HepG2 (cell line): ENCODE data around the gene FETUB. TPM values are rescaled to one million over a fixed set of nuclear protein-coding genes. Genes with fewer than 3 reads are reported as not detected.

Source experiments
- ATF6 ChIP-seq: sonication (generic); formaldehyde crosslinking; conservative IDR thresholded peaks from 2 replicates; pipeline ENCODE4 v1.4.0; 2020; ENCODE audit warnings: missing genetic modification reagents
- ATM ChIP-seq: fragments of 450-650 bp; IDR thresholded peaks from 2 replicates; pipeline ENCODE4 v1.7.1; 2017; ENCODE audit warnings: mild to moderate bottlenecking, borderline replicate concordance
- HES4 ChIP-seq: sonication (generic); formaldehyde crosslinking; IDR thresholded peaks from 2 replicates; pipeline ENCODE4 v1.9.0; 2021; ENCODE audit warnings: mild to moderate bottlenecking, missing genetic modification reagents, borderline replicate concordance
- HIVEP1 ChIP-seq: sonication (generic); formaldehyde crosslinking; IDR thresholded peaks from 2 replicates; pipeline ENCODE4 v1.4.0; 2020; ENCODE audit warnings: mild to moderate bottlenecking, missing genetic modification reagents
- IRX3 ChIP-seq: sonication (generic); formaldehyde crosslinking; IDR thresholded peaks from 2 replicates; pipeline ENCODE4 v1.8.1; 2023; ENCODE audit warnings: mild to moderate bottlenecking, low read depth, missing genetic modification reagents, borderline replicate concordance
- KLF15 ChIP-seq: sonication (generic); formaldehyde crosslinking; IDR thresholded peaks from 2 replicates; pipeline ENCODE4 v1.8.1; 2023; ENCODE audit warnings: borderline replicate concordance, mild to moderate bottlenecking, inconsistent platforms, missing genetic modification reagents, mixed read lengths
- MEF2D ChIP-seq: sonication (generic); formaldehyde crosslinking; IDR thresholded peaks from 2 replicates; pipeline ENCODE4 v1.5.1; 2020; ENCODE audit warnings: mild to moderate bottlenecking, missing genetic modification reagents
- PAX8 ChIP-seq: sonication (generic); formaldehyde crosslinking; IDR thresholded peaks from 2 replicates; pipeline ENCODE4 v1.8.0; 2022; ENCODE audit warnings: mild to moderate bottlenecking, missing genetic modification reagents, borderline replicate concordance
- SMARCE1 ChIP-seq: fragments of 450-650 bp; IDR thresholded peaks from 2 replicates; pipeline ENCODE4 v1.6.1; 2017; ENCODE audit warnings: borderline replicate concordance
- SP1 ChIP-seq, 2 experiments: fragments of 450-650 bp in 1 of 2; sonication (generic) in 1 of 2; formaldehyde crosslinking in 1 of 2; IDR thresholded peaks; 2 replicates each; pipeline versions ENCODE4 v1.4.0 to v1.6.1; 2016 to 2020; ENCODE audit warnings: missing genetic modification reagents in 1 of 2
- TEAD3 ChIP-seq: optimal IDR thresholded peaks from 2 replicates; pipeline ENCODE3; 2016; ENCODE audit warnings: borderline replicate concordance
- ZFP91 ChIP-seq: sonication (generic); formaldehyde crosslinking; IDR thresholded peaks from 2 replicates; pipeline ENCODE4 v1.9.0; 2022; ENCODE audit warnings: missing genetic modification reagents, mild to moderate bottlenecking, borderline replicate concordance
- ZMAT3 ChIP-seq: sonication (generic); formaldehyde crosslinking; conservative IDR thresholded peaks from 2 replicates; pipeline ENCODE4 v1.7.0; 2021; ENCODE audit warnings: missing genetic modification reagents
- ZMYM4 ChIP-seq: sonication (generic); formaldehyde crosslinking; IDR thresholded peaks from 2 replicates; pipeline ENCODE4 v1.8.1; 2023; ENCODE audit warnings: mild to moderate bottlenecking, missing genetic modification reagents
- ZNF446 ChIP-seq: sonication (generic); formaldehyde crosslinking; IDR thresholded peaks from 2 replicates; pipeline ENCODE4 v1.5.0; 2020; ENCODE audit warnings: mild to moderate bottlenecking, missing genetic modification reagents
- ZNF563 ChIP-seq: sonication (generic); formaldehyde crosslinking; IDR thresholded peaks from 2 replicates; pipeline ENCODE4 v1.8.0; 2022; ENCODE audit warnings: mild to moderate bottlenecking, moderate library complexity, missing genetic modification reagents
- ZNF569 ChIP-seq: sonication (generic); formaldehyde crosslinking; IDR thresholded peaks from 2 replicates; pipeline ENCODE4 v1.5.0; 2020; ENCODE audit warnings: mild to moderate bottlenecking, missing genetic modification reagents, moderate library complexity, borderline replicate concordance
- ZNF773 ChIP-seq: sonication (generic); formaldehyde crosslinking; IDR thresholded peaks from 2 replicates; pipeline ENCODE4 v1.4.0; 2020; ENCODE audit warnings: missing genetic modification reagents, borderline replicate concordance
- ZSCAN20 ChIP-seq: sonication (generic); formaldehyde crosslinking; IDR thresholded peaks from 2 replicates; pipeline ENCODE4 v1.4.0; 2020; ENCODE audit warnings: missing genetic modification reagents, mild to moderate bottlenecking, borderline replicate concordance
- polyA plus RNA-seq, 8 experiments: library from polyadenylated mRNA; depleted of rRNA in 3 of 8; stranded (reverse) in 7 of 8; unstranded in 1 of 8; fragments of >200 nt; fragmentation: Illumina TruSeq in 4 of 8; extraction: Trizol in 4 of 8; gene quantifications; 2 replicates each; pipeline versions ENCODE4 v1.2.1 to v1.2.3, GENCODE V29; 2011 to 2016; ENCODE audit warnings: low read depth in 4 of 8, missing spikeins in 1 of 8, mixed read lengths in 1 of 8; ENCODE audit not compliant: insufficient read depth in 1 of 8
- total RNA-seq, 5 experiments: library from RNA; depleted of rRNA; stranded (reverse); fragments of >200 nt; fragmentation: Illumina TruSeq; extraction: Trizol; gene quantifications; 2 replicates each; pipeline ENCODE4 v1.2.3, GENCODE V29; 2016; ENCODE audit warnings: low read depth in 1 of 5
- TF ChIP-seq, protein P1 (sequence below): sonication (generic); formaldehyde crosslinking; IDR thresholded peaks from 2 replicates; pipeline ENCODE4 v1.5.1; 2020; ENCODE audit warnings: missing genetic modification reagents, mild to moderate bottlenecking, borderline replicate concordance
- TF ChIP-seq, protein P2 (sequence below): sonication (generic); formaldehyde crosslinking; IDR thresholded peaks from 2 replicates; pipeline ENCODE4 v1.4.0; 2020; ENCODE audit warnings: mild to moderate bottlenecking, low read depth, missing genetic modification reagents
- TF ChIP-seq, protein P3 (sequence below): sonication (generic); formaldehyde crosslinking; IDR thresholded peaks from 2 replicates; pipeline ENCODE4 v1.8.0; 2022; ENCODE audit warnings: missing genetic modification reagents, mild to moderate bottlenecking, borderline replicate concordance

FETUB gene
- total and polyA plus RNA-seq, 2 of the 13 experiments (the other 11 are each of a cell fraction or from before 2014, with no cell fraction given), result 2.1 to 4.4 TPM

- TF ChIP-seq KLF15 (CRISPR knock-in tag) (no peak), SP1 (IDR thresholded peaks at IDR 0.05) (no peak), SP1 (CRISPR knock-in tag; IDR thresholded peaks at IDR 0.05) (no peak), PAX8 (no peak), HES4 (CRISPR knock-in tag) (no peak), ZNF569 (no peak), HIVEP1 (CRISPR knock-in tag) (no peak), ATF6 (CRISPR knock-in tag) (peak; percentile 71; the same call in 1 of the 2 replicates), TEAD3 (CRISPR knock-in tag) (no peak), ZFP91 (CRISPR knock-in tag) (peak; percentile 23; the same call in 1 of the 2 replicates), SMARCE1 (no peak), MEF2D (CRISPR knock-in tag) (no peak), ZMAT3 (CRISPR knock-in tag) (peak; percentile 45; the same call in 1 of the 2 replicates), ZMYM4 (peak; percentile 39; the same call in 1 of the 2 replicates), ZNF773 (CRISPR knock-in tag) (no peak), ATM (no peak), IRX3 (CRISPR knock-in tag) (0 out of 2 replicates have a peak, but pooled peaks have one; percentile 21), ZNF446 (CRISPR knock-in tag) (peak; percentile 83; the same call in 1 of the 2 replicates), ZNF563 (CRISPR knock-in tag) (peak; percentile 32; the same call in 1 of the 2 replicates), ZSCAN20 (CRISPR knock-in tag) (no peak)
- TF ChIP-seq, protein P1, sequence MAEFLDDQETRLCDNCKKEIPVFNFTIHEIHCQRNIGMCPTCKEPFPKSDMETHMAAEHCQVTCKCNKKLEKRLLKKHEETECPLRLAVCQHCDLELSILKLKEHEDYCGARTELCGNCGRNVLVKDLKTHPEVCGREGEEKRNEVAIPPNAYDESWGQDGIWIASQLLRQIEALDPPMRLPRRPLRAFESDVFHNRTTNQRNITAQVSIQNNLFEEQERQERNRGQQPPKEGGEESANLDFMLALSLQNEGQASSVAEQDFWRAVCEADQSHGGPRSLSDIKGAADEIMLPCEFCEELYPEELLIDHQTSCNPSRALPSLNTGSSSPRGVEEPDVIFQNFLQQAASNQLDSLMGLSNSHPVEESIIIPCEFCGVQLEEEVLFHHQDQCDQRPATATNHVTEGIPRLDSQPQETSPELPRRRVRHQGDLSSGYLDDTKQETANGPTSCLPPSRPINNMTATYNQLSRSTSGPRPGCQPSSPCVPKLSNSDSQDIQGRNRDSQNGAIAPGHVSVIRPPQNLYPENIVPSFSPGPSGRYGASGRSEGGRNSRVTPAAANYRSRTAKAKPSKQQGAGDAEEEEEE (CRISPR knock-in tag), result 0 out of 2 replicates have a peak, but pooled peaks have one; percentile 20
- TF ChIP-seq, protein P2, sequence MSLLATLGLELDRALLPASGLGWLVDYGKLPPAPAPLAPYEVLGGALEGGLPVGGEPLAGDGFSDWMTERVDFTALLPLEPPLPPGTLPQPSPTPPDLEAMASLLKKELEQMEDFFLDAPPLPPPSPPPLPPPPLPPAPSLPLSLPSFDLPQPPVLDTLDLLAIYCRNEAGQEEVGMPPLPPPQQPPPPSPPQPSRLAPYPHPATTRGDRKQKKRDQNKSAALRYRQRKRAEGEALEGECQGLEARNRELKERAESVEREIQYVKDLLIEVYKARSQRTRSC (CRISPR knock-in tag), result no peak
- TF ChIP-seq, protein P3, sequence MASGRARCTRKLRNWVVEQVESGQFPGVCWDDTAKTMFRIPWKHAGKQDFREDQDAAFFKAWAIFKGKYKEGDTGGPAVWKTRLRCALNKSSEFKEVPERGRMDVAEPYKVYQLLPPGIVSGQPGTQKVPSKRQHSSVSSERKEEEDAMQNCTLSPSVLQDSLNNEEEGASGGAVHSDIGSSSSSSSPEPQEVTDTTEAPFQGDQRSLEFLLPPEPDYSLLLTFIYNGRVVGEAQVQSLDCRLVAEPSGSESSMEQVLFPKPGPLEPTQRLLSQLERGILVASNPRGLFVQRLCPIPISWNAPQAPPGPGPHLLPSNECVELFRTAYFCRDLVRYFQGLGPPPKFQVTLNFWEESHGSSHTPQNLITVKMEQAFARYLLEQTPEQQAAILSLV (CRISPR knock-in tag), result no peak
These were observed 21.8 kb upstream of the FETUB start (continued) for GRCh38 chr3:186618318-186618938.
